Uterus (tissue), 2 donors: ENCODE data around the gene LMAN2.

Source experiments
- CTCF ChIP-seq, 4 experiments: fragments of 200-600 bp in 2 of 4; fragments of 450-650 bp in 2 of 4; sonication (generic) in 2 of 4; IDR thresholded peaks; one replicate each; pipeline ENCODE4 v1.5.1; 2016 to 2019; ENCODE audit warnings: antibody characterized with exemption in 4 of 4, mild to moderate bottlenecking in 2 of 4, moderate library complexity in 1 of 4
- POLR2A ChIP-seq, 2 donors: fragments of 450-650 bp; IDR thresholded peaks; one replicate each; pipeline ENCODE4 v1.6.1; 2016; ENCODE audit warnings: antibody characterized with exemption in 2 of 2, mild to moderate bottlenecking in 1 of 2, moderate library complexity in 1 of 2

GRCh38 chr5:177306674-177307543 is 44.6 kb downstream of the LMAN2 start:
- TF ChIP-seq CTCF (IDR thresholded peaks at IDR 0.05) (no peak), POLR2A (IDR thresholded peaks at IDR 0.05) (no peak)
